SKM-1 (cell line): ENCODE data around the gene DHRS7C.

Experiments
- DNase-seq: peaks from one replicate; lab custom pipeline; 2025; ENCODE audit not compliant: unreplicated experiment; lab: John Stamatoyannopoulos, UW

Gene DHRS7C

DNA sequence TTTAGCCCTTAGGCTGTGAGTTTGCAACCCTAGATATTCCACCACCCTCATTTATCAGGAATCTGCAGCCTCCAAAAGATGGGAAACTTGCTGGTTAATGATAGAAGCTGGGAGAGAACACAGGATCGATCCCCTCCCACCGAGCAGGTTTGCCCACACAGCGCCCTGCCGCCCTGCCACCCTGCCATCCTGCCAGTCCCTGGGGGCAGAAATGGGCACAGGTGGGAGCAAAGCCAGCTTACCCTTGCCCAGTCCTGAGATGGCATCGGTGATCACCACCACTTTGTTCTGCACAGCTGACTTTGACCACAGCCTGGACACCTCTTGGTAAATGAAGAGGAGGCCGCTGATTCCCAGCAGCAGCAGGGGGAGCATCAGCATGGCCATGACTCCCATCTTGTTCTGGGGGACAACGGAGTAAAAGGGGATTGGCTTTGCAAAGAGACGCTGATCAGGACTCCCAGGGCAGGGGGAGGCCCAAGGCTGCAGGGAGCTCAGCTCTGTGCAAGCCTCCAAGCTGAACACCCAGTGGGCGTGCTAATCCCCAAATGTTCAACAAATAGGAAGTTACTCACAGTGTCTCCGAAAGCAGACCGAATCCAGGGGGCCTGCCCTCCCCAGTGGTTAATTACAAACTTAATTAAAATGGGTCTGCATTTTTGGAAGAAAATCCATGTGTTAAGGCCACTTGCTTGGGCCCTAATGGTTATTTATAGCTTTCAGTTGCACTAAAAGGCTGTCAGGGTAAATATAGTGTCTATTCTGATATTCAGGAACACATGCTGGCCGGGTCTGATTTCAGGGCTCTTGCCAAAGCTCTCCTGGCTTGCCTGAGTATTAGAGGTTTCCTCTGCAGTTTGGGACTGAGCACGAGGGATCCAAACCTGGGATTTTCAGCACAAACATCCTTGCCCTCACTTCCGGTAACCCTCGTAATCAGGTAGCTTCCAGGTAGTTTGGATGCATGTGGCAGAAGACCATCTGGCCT is at the start of gene DHRS7C:
TSS of gene DHRS7C (minus strand) at position 704 of the 988 bp plus-strand sequence. CDS start at position 396, 308 bp downstream.
- DNase-seq, result no peak

- no peak for DNase-seq
Measured at GRCh38 chr17:9839433-9839832, 48.0 kb upstream of the DHRS7C start.

- DNase-seq, result no peak
Measured at GRCh38 chr17:9837551-9838471, 46.4 kb upstream of the DHRS7C start.

- DNase-seq, result no peak
Measured at GRCh38 chr17:9833922-9834321, 42.5 kb upstream of the DHRS7C start.

DNA sequence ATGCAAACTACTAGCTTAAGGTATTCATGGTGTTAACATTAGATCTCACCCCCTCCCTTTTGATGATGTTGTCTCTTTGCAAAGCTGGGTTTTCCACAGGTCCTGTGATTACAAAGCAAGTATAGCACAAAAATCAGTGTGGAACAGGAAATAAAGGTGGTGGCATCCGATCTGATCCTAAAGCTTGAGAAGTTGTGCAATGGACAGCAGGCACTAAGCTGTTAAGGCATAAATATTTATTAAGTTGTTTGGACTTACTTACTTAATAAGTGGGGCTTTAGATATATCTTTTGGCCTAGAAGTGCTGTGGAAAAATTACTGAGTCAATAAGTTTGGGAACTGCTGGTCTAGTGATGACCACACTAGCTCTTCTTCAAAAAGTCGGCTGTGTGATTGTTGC is 39.3 kb upstream of the DHRS7C start:
- no peak for DNase-seq

DNA sequence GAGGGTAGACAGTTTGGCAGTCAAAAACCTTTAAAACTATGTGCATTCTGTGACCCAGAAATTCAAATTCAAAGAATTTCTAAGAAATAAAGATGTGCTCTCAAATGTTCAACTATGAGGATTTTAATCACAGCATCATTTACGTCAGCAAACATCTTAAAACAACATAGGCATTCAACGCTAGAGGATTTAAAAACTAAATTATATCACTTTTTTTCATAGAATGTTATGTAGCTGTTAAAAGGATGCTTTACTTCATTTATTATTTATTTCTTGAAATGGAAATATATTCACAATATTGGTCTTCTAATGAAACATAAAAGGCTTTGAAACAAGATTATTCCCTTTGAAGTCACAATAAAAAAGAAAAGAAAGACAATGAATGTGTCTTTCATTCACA is 38.0 kb upstream of the DHRS7C start:
- no peak for DNase-seq

DNA sequence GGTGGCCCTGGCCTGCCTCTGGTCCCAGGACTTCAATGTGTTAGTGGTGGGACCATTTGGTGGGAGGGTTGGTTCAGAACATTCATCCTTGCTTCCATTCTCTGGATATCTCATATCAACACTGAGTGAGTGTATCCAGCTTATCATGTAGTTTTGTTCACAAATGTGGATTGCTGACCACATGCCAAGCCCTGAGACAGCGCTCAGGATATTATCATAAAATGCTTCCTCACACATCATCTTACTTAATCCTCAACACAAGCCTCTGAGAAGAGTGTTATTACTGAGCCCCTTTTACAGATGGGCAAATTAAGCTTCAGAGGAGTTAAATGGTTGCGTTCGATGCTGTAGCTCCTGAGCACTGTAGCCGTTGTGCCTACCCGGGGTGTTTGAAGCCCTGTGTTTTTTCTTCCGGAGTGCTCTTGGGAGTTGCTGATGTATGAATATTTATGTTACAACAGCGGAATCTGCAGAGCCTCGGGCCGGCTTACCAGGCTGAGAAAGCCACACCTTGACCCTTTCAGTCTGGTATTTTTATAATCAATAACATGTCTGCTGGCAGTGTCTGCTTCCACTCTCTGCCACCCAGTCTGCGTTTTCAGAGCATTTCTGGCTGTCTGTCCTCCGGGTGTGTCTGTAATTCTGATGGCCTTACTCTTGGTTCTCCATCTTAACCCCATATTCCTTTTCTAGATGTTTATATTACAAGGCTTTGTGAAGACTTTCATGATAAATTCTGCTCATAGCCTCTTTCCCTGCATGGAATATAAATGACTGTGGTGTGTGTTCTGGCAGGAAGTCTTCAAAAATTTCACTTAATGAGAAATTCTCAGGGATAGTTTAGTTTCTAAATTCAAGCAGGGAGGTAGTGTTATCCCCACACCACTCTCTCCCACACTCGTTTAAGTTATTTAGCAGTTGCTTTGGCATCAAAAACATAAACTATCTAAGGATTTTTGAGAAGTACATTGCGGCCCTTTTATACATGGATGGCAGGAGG is 37.2 kb upstream of the DHRS7C start:
- DNase-seq, result no peak

DNA sequence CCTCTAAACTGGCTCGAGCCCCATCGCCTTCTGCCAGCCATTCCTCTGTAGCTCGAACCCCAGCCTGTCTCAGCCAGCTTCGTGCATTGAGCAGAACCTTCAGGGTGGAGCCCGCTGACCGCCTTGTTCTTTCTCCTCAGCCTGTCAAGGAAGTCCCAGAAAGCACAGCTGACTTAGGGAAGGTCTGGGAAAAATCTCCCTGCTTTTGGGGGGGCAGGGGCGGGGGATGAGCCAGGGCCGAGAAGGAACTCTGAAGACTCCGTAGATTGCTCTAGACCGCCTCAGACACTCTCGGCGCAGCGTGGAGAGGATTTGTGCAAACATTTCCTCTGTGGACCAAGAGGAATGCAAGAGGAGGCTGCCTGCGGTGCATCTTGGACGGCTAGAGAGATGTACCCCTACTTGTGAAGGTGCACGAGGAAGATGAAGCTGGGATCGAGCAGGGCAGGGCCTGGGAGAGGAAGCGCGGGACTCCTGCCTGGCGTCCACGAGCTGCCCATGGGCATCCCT is 34.3 kb upstream of the DHRS7C start, which contains the start of gene GLP2R:
TSS of gene GLP2R (plus strand) at position 284 of the 510 bp plus-strand sequence. CDS start at position 424, 140 bp downstream.
- no peak for DNase-seq

- no peak for DNase-seq
Measured at GRCh38 chr17:9824797-9825338, 33.5 kb upstream of the DHRS7C start.

DNA sequence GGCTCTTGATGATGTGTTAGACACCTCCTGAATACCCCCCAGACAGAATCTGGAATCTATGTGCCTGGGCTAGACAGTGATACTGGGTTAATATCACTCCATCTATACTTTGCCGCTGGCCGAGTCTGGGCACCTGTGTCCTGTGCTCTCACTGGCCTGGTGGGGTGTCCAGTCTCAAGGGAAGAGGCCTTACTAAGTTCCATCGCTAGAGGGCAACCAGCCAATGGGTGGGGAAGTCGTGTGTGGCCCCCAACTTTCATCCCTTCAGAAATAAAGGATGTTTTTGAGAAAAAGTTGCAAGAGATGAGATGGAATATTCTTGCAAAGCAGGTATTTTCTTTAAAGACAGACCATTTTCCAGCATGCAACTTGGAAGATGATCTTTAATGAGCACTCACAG is 32.7 kb upstream of the DHRS7C start:
- DNase-seq, result no peak

DNA sequence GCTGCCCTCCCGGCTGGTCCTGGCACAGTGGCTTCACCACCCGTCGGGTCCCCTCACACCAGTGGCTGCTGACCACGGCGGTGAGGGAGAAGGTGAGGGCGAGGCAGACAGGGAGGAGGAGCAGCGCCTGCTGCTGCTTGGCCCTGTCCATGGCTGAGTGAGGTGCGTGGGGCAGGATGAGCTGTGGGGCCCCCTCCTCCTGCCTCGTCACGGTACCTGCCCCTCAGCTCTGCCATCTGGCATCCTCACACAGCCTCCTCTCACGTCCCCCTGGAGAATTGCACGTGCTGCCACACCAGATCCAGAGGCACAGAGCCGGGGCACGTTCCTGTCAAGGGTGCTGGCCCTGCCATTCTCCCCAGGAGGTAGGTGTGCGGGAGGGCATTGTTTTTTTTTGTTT is 30.5 kb upstream of the DHRS7C start, which contains the start of gene GSG1L2:
TSS of gene GSG1L2 (minus strand) at position 159 of the 400 bp plus-strand sequence. CDS start at position 151, 8 bp downstream.
- no peak for DNase-seq

- DNase-seq, result no peak
Measured at GRCh38 chr17:9820448-9820847, 29.1 kb upstream of the DHRS7C start.

DNA sequence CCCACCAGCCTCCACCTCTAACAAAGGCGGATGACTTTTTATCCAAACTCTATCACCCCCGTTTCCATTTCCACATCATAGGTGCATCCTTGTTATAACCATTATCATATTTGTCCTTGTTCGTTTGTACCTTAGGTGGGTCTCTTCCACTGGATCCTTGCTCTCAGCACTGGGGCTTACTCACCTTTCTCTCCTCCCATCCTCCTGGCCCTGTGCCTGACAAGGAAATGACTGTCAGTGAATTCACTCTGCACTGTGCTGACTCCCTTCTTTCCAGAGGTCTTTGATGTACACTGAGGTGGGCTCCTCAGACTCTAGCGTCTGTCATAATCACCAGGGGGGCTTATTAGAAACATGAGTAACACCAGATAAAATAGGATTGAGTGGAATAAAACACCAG is 27.4 kb upstream of the DHRS7C start:
- no peak for DNase-seq

- DNase-seq, result no peak
Measured at GRCh38 chr17:9817086-9817485, 25.7 kb upstream of the DHRS7C start.

GRCh38 chr17:9816472-9816871 is 25.1 kb upstream of the DHRS7C start:
- DNase-seq, result no peak

DNA sequence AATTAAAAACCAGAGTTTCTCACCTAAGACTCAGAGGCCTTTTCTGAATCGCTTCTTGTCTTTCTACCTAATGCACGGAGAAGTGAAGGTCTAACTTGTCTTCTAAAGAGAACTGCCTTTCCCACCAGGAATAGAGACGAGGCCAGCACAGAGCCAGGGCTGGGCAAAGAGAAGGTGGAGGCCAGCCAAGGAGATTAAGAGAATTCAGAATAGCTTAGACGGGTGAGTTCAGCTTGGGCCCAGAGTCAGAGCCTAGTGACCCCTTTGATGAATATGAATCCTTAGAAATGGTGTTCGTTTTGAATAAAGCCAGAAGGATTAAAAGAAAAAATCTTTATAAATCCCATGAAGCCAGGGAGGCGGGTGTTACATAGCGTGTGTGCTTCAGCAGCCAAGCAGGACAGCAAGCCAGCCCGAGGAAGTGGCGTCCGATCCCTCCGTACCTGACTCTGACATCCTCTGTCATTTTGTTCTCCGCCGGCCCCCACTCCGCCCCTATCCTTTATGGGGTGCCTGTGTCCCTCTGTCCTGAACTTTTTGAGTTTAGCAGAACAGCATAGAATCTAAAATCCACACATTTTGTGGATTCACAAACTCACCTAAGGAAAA is 23.0 kb upstream of the DHRS7C start:
- no peak for DNase-seq

DNA sequence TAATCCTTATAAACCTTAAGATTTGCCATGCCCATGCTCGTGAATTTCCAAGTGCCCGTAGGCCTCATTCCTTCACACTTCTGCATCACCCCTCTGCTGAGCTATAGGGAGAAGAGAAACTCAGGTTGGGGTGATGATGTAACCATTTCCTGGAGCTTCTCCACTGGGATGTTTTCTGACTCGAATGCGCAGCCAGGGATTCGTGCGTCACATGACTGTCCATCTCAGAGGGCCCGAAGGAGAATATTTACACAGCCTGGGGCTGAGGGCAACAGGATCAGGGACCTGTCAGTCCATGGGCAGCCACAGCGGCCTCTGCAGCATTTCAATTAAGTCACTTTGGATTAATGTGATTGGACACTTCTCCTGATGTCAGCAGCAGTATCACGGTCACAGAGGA is 21.8 kb upstream of the DHRS7C start:
- DNase-seq, result no peak

GRCh38 chr17:9811537-9811936 is 20.1 kb upstream of the DHRS7C start:
- DNase-seq, result no peak

- no peak for DNase-seq
Measured at GRCh38 chr17:9811086-9811485, 19.7 kb upstream of the DHRS7C start.
